Left ventricle myocardium inferior (tissue), 1 donor: ENCODE results near the gene RGS19. TPM values are rescaled to one million over a fixed set of nuclear protein-coding genes. Genes with fewer than 3 reads are reported as not detected.
A peak's percentile ranks its signal among the peaks of the same experiment; 100 is the strongest.

Source experiments
- DNase-seq: peaks from one replicate; pipeline ENCODE4 v3.0.0-alpha.2; 2020
- H3K27ac ChIP-seq: fragments of 200-600 bp; replicated peaks from 2 replicates; pipeline ENCODE4 v1.8.0; 2021
- H3K27me3 ChIP-seq: fragments of 200-600 bp; 2 replicates; pipeline ENCODE4 v1.8.0; 2021; ENCODE audit warnings: low read depth
- H3K36me3 ChIP-seq: fragments of 200-600 bp; 2 replicates; pipeline ENCODE4 v1.8.0; 2021
- H3K4me1 ChIP-seq: fragments of 200-600 bp; 2 replicates; pipeline ENCODE4 v1.8.0; 2021
- H3K4me3 ChIP-seq: fragments of 200-600 bp; 2 replicates; pipeline ENCODE4 v1.8.0; 2021; ENCODE audit warnings: mild to moderate bottlenecking, moderate library complexity
- H3K9me3 ChIP-seq: fragments of 200-600 bp; replicated peaks from 2 replicates; pipeline ENCODE4 v1.8.0; 2021
- intact Hi-C: fragments of 100-400 bp; cut with micrococcal nuclease; formaldehyde crosslinking; loops from one replicate; pipeline ENCODE4 v1.11.0; 2022
- total RNA-seq: library from RNA; stranded (reverse); fragmentation: NEBNext Ultra II Directional; extraction: Animal tissue kit (Norgen Biotek cat#: 25700); gene quantifications from one replicate; pipeline ENCODE4 v1.2.1, GENCODE V29; 2021
- TF ChIP-seq, protein P1 (sequence below): fragments of 200-600 bp; IDR thresholded peaks from 2 replicates; pipeline ENCODE4 v1.8.0; 2021; ENCODE audit warnings: antibody characterized with exemption, mild to moderate bottlenecking, borderline replicate concordance
- donor health status: DM: no; HTN: yes; CAD: no; lungs with severe emphysema.

RGS19 gene
- total RNA-seq, 1 donor from 2014 or later = 6.1 TPM

- Histone ChIP-seq H3K36me3 (no peaks in the 10 kb centered on the region), H3K4me1 (no peaks in the 10 kb centered on the region), H3K4me3 (no peak overlapping the region), H3K9me3 (no peaks in the 10 kb centered on the region), H3K27ac (no peak overlapping the region), H3K27me3 (peaks cover 19% of the 10 kb centered on the region)
- no peak for DNase-seq
- intact Hi-C loops = no loop called here
- TF ChIP-seq, protein P1, sequence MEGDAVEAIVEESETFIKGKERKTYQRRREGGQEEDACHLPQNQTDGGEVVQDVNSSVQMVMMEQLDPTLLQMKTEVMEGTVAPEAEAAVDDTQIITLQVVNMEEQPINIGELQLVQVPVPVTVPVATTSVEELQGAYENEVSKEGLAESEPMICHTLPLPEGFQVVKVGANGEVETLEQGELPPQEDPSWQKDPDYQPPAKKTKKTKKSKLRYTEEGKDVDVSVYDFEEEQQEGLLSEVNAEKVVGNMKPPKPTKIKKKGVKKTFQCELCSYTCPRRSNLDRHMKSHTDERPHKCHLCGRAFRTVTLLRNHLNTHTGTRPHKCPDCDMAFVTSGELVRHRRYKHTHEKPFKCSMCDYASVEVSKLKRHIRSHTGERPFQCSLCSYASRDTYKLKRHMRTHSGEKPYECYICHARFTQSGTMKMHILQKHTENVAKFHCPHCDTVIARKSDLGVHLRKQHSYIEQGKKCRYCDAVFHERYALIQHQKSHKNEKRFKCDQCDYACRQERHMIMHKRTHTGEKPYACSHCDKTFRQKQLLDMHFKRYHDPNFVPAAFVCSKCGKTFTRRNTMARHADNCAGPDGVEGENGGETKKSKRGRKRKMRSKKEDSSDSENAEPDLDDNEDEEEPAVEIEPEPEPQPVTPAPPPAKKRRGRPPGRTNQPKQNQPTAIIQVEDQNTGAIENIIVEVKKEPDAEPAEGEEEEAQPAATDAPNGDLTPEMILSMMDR = no peak
These were observed 34.1 kb upstream of the RGS19 start for GRCh38 chr20:64113444-64113775.

DNA sequence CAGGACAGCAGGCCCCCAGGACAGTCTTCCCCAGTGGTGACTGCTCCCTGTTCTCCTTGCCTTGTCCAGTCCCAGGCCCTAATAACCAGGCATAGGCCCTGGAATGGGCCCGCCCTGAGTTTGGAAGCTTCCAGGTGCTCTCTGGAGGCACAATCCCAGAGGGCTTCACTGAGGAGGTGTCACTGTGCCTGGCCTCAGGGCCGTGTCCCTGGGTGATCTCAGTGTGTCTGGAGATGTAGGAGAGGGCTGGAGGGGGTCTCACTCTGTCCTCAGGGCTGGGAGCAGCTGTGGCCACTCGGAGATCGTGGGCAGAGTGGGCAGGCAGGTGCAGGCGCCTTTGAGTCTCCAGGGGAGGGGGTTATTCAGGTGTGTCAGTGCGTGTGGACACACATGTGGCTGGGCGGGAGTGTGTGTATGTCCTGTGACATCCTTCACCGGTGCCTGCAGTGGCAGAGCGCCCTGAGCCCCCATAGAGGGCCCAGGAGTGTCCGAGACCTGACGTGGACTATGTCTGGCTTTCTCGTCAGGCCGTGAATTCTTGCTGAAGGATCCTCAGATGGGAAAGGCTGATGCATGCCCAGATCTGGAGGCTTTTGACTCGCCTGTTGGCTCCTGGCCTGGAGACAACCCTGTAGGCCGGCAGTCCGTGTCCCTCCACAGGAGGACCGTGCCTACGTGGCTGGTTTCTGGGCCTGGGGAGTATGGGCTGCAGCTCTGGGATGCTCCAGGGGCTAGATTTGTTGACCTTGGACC is 33.5 kb upstream of the RGS19 start:
- peak; percentile 4 for DNase-seq
- intact Hi-C loops = no loop called here
- H3K27ac ChIP-seq = no peak overlapping the region
- H3K4me3 ChIP-seq = no peak overlapping the region
- peaks cover 23% of the 10 kb centered on the region for H3K27me3 ChIP-seq
- no peaks in the 10 kb centered on the region for H3K36me3 ChIP-seq
- no peaks in the 10 kb centered on the region for H3K9me3 ChIP-seq
- TF ChIP-seq, protein P1 = no peak
- no peaks in the 10 kb centered on the region for H3K4me1 ChIP-seq

GRCh38 chr20:64111841-64112641 is 32.7 kb upstream of the RGS19 start:
- TF ChIP-seq, protein P1 = no peak
- Histone ChIP-seq H3K36me3 (no peaks in the 10 kb centered on the region), H3K4me3 (no peak overlapping the region), H3K4me1 (no peaks in the 10 kb centered on the region), H3K27me3 (peaks cover 32% of the 10 kb centered on the region), H3K9me3 (no peaks in the 10 kb centered on the region), H3K27ac (no peak overlapping the region)
- DNase-seq = peak; percentile 7
- intact Hi-C loops = no loop called here

DNA sequence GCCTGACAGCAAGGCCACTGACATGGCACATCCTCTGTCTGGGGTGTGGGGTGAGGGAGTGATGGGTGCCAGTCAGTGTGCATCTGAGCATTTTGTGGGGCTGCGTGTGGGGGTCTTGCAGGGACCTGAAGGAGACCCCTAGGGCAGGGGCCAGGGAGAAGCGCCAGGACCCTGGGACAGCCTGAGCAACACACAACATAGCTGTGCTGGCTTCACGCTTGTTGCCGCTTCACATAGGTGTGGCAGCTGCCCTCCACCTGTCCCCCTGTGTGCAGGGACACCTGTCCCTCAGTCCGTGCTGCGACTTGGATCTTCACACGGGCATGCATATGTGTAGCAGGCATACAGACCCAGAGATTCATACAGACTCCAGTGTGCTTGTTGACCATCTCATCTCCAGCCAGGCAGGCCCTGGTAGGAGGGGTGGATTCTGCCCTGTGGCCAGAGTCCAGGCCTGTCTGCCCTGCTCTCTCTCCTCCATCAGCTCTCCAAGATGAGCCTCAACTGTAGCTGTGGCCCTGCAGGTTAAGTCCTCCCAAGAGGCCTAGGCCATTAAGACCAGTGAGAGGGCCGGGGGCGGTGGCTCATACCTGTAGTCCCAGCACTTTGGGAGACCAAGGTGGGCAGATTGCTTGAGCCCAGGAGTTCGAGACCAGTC is 31.2 kb upstream of the RGS19 start:
- intact Hi-C loops = no loop called here
- Histone ChIP-seq H3K27ac (no peak overlapping the region), H3K9me3 (no peaks in the 10 kb centered on the region), H3K36me3 (no peaks in the 10 kb centered on the region), H3K4me1 (no peaks in the 10 kb centered on the region), H3K4me3 (no peak overlapping the region), H3K27me3 (peaks cover 45% of the 10 kb centered on the region)
- DNase-seq = peak; percentile 7
- TF ChIP-seq, protein P1 = no peak

DNA sequence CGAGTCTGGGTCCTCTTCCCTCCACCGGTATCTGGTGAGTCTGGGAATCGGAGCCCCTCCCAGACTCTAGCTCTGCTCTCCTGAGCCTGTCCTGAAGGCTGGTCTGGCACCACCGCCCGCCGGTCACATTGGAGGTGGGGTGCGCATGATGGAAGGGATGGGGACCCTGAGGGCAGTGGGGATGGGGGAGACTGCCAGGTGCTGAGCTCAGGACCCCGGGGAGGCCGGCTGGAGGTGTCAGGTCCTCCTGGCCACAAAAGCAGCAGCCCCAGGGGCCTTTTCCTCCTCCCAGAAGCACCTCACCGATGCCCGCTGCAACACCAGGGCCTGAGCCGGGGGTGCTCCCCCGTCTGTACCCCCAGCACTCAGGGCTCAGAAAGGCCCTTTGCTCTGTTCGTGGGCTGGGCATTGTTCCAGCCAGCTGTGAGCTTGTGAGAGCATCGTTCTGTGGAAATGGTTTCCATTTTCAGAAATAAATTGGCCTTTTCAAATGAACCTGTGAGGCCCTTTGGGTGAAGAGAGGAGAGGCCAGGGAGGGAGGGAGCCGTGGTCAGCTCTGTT is 30.6 kb upstream of the RGS19 start:
- Histone ChIP-seq H3K27ac (no peak overlapping the region), H3K9me3 (no peaks in the 10 kb centered on the region), H3K27me3 (peaks cover 48% of the 10 kb centered on the region), H3K36me3 (no peaks in the 10 kb centered on the region), H3K4me1 (no peaks in the 10 kb centered on the region), H3K4me3 (no peak overlapping the region)
- TF ChIP-seq, protein P1 = no peak
- intact Hi-C loops = no loop called here
- DNase-seq = no peak
